Prostate gland (tissue), 2 donors: Measurements from ENCODE around the gene DSCAM.

Experiments
- CTCF ChIP-seq, 4 experiments: fragments of 200-600 bp in 2 of 4; fragments of 450-650 bp in 2 of 4; sonication (generic) in 2 of 4; IDR thresholded peaks; 1 replicate in 3 of 4; 2 replicates in 1 of 4; pipeline ENCODE4 v1.5.1; 2016 to 2019; ENCODE audit warnings: antibody characterized with exemption in 4 of 4, mild to moderate bottlenecking in 2 of 4, moderate library complexity in 2 of 4
- POLR2A ChIP-seq: fragments of 450-650 bp; IDR thresholded peaks from one replicate; pipeline ENCODE4 v1.6.1; 2016; ENCODE audit warnings: antibody characterized with exemption, mild to moderate bottlenecking
- POLR2AphosphoS5 ChIP-seq: sonication (generic); formaldehyde crosslinking; IDR thresholded peaks from one replicate; pipeline ENCODE4 v1.6.1; 2017; ENCODE audit warnings: antibody characterized with exemption

- TF ChIP-seq CTCF (IDR thresholded peaks at IDR 0.05) (no peak), POLR2A (no peak), POLR2AphosphoS5 (no peak)
These were observed 223.4 kb downstream of the DSCAM start for GRCh38 chr21:40623528-40623927.
